Adrenal gland (tissue), 5 donors: Measurements from ENCODE around the gene ARL13A.

Source experiments
- CTCF ChIP-seq, 6 experiments: fragments of 450-650 bp in 4 of 6; fragments of 200-600 bp in 2 of 6; sonication (generic) in 1 of 6; IDR thresholded peaks; 1 replicate in 5 of 6; 2 replicates in 1 of 6; pipeline versions ENCODE4 v1.5.1 to v1.8.0; 2016 to 2021; ENCODE audit warnings: antibody characterized with exemption in 6 of 6, mild to moderate bottlenecking in 2 of 6, moderate library complexity in 1 of 6
- POLR2A ChIP-seq, 2 donors: fragments of 450-650 bp; IDR thresholded peaks; one replicate each; pipeline ENCODE4 v1.6.1; 2017; ENCODE audit warnings: antibody characterized with exemption in 2 of 2, mild to moderate bottlenecking in 2 of 2, moderate library complexity in 1 of 2
- donor health status: DM: no; HTN: no; CAD: no.

- TF ChIP-seq CTCF (IDR thresholded peaks at IDR 0.05): no peak
- TF ChIP-seq POLR2A (IDR thresholded peaks at IDR 0.05): no peak
These were observed 21.0 kb upstream of the ARL13A start for GRCh38 chrX:100948557-100948956.
